RWPE1 (cell line): ENCODE results near the gene PTK6.

Source experiments
- CTCF ChIA-PET: fragments of 350-600 bp; sonication (Branson Sonifier 250); formaldehyde crosslinking; extraction: SDS; loops from one replicate; lab custom pipeline; 2021; lab: Yijun Ruan, JAX
- POLR2A ChIA-PET: fragments of 400-600 bp; formaldehyde crosslinking; extraction: SDS; loops from one replicate; lab custom pipeline; 2020; ENCODE audit warnings: antibody characterized with exemption; ENCODE audit not compliant: low non-redundant PET; lab: Yijun Ruan, JAX
- DNase-seq: peaks from one replicate; pipeline ENCODE4 v3.0.0; 2012; ENCODE audit warnings: low spot score
- H3K27ac ChIP-seq: fragments of 450-650 bp; 2 replicates; pipeline ENCODE4 v1.5.1; 2017
- CTCF ChIP-seq: fragments of 450-650 bp; conservative IDR thresholded peaks from 2 replicates; pipeline ENCODE4 v1.5.1; 2017; ENCODE audit warnings: low read depth, mild to moderate bottlenecking

PTK6 gene

GRCh38 chr20:63529180-63529860 is 7.9 kb downstream of the PTK6 start:
- ChIA-PET POLR2A (interaction anchor here (0.5 to 1.2 kb wide), 5 partner anchors 8 to 132 kb away, joined by 3 to 5 read pairs (median 3); no protein-coding TSS in a partner anchor), CTCF (interaction anchor here (0.7 to 1.5 kb wide), 3 partner anchors 8 to 33 kb away, joined by 3 to 6 read pairs (median 3); no protein-coding TSS in a partner anchor)
- no peak for DNase-seq
- peak overlapping the region; percentile 15 for H3K27ac ChIP-seq
- TF ChIP-seq CTCF = no peak

GRCh38 chr20:63527184-63527583 is 10.0 kb downstream of the PTK6 start:
- POLR2A ChIA-PET = interaction anchor here (0.7 kb wide), 1 partner anchor 206 kb away, joined by 3 read pairs; no protein-coding TSS in a partner anchor
- no peak for DNase-seq
- CTCF ChIA-PET = interaction anchor here (1.3 kb wide), 1 partner anchor 218 kb away, joined by 5 read pairs; no protein-coding TSS in a partner anchor
- H3K27ac ChIP-seq = peak overlapping the region; percentile 28
- no peak for TF ChIP-seq CTCF

GRCh38 chr20:63525971-63526370 is 11.2 kb downstream of the PTK6 start:
- CTCF ChIA-PET = interaction anchor here (0.9 kb wide), 1 partner anchor 12 kb away, joined by 5 read pairs; no protein-coding TSS in a partner anchor
- TF ChIP-seq CTCF = no peak
- H3K27ac ChIP-seq = peak overlapping the region; percentile 47
- POLR2A ChIA-PET = interaction anchor here (0.7 kb wide), 1 partner anchor 12 kb away, joined by 3 read pairs; no protein-coding TSS in a partner anchor
- no peak for DNase-seq

- peak overlapping the region; percentile 92 for H3K27ac ChIP-seq
- DNase-seq = no peak
- ChIA-PET CTCF (interaction anchor here (0.9 kb wide), 1 partner anchor 13 kb away, joined by 5 read pairs; no protein-coding TSS in a partner anchor), POLR2A (no interaction called here)
- no peak for TF ChIP-seq CTCF
These were observed 12.0 kb downstream of the PTK6 start for GRCh38 chr20:63525185-63525584.

- ChIA-PET CTCF (interaction anchor here (0.5 to 2.2 kb wide), 5 partner anchors 12 to 236 kb away, joined by 3 to 8 read pairs (median 5); no protein-coding TSS in a partner anchor), POLR2A (interaction anchor here (0.6 to 3.8 kb wide), 4 partner anchors 12 to 27 kb away, joined by 3 to 53 read pairs (median 4); partner anchors contain the start of gene PTK6)
- H3K27ac ChIP-seq = peak overlapping the region; percentile 92
- TF ChIP-seq CTCF = no peak
- DNase-seq = no peak
These were observed 14.1 kb downstream of the PTK6 start for GRCh38 chr20:63522981-63523611.
